ENCODE results near the gene HSCB. TPM values are rescaled to one million over a fixed set of nuclear protein-coding genes. Genes with fewer than 3 reads are reported as not detected.

HSCB gene
- total RNA-seq, 1 donor from 2014 or later, result 15.0 TPM

DNA sequence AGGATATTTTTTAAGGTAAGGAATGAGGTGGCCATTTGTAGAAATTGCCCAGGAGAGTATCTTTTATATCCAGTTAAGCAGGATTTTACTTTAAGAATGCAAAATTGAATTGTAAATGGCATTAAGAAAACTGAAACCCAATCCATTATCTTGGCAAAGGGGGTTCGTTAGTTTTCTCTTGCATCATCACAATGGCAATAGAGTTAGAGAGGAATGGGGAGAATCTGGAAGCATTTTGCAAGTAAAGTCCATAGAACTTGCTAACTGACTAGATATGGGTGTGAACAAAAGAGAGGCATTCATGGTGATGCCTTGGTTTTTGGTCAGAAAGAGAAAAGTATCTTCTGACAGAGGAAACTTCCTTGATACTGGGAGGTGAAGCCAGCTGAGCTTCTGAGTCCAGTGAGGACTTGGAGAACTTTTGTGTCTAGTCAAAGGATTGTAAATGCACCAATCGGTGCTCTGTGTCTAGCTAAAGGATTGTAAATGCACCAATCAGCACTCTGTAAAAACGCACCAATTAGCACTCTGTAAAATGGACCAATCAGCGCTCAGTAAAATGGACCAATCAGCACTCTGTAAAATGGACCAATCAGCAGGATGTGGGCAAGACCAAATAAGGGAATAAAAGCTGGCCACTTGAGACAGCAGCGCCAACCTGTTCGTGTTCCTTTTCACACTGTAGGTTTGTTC, 27.0 kb downstream of the HSCB start:
- H3K4me1 Mint-ChIP-seq, result peaks cover 6% of the 10 kb centered on the region
- no peak overlapping the region for H3K4me3 Mint-ChIP-seq
- no peak for DNase-seq (ENCODE audit: low spot score in 2 of 2, unreplicated experiment in 2 of 2)
- TF ChIP-seq CTCF (IDR thresholded peaks at IDR 0.05; ENCODE audit: unreplicated experiment), result no peak
- H3K27me3 Mint-ChIP-seq (ENCODE audit: low read depth), result no peaks in the 10 kb centered on the region
- H3K27ac Mint-ChIP-seq, result no peak overlapping the region
- H3K9me3 Mint-ChIP-seq, result peaks cover 3% of the 10 kb centered on the region
- H3K36me3 Mint-ChIP-seq, result peaks cover 5% of the 10 kb centered on the region

DNA sequence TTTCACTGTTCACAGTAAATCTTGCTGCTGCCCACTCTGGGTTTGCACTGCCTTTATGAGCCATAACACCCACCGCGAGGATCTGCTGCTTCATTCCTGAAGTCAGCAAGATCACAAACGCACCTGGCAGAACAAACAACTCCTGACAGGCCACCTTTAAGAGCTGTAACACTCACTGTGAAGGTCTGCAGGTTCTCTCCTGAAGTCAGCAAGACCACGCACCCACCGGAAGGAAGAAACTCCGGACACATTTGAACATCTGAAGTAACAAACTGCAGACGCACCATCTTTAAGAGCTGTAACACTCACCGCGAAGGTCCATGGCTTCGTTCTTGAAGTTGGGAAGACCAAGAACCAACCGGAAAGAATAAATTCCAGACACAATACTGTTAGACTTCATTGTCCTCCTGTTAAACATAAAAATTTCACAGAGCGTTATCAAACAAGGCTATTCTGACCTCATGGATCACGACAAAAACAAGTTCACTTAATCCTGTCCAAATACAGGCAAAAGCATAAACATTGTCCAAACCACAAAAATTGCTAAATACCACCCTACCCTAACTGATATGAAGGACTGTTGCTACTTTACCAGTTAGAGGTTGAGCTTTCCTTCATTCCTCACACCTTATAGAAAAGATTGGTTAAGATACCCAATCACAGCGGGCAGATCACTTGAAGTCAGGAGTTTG, 27.7 kb downstream of the HSCB start:
- Mint-ChIP-seq H3K36me3 (peaks cover 6% of the 10 kb centered on the region), H3K4me1 (peaks cover 7% of the 10 kb centered on the region), H3K9me3 (peaks cover 3% of the 10 kb centered on the region), H3K27me3 (ENCODE audit: low read depth) (no peaks in the 10 kb centered on the region), H3K4me3 (no peak overlapping the region), H3K27ac (no peak overlapping the region)
- no peak for TF ChIP-seq CTCF (IDR thresholded peaks at IDR 0.05; ENCODE audit: unreplicated experiment)
- DNase-seq (ENCODE audit: low spot score in 2 of 2, unreplicated experiment in 2 of 2), result no peak

DNA sequence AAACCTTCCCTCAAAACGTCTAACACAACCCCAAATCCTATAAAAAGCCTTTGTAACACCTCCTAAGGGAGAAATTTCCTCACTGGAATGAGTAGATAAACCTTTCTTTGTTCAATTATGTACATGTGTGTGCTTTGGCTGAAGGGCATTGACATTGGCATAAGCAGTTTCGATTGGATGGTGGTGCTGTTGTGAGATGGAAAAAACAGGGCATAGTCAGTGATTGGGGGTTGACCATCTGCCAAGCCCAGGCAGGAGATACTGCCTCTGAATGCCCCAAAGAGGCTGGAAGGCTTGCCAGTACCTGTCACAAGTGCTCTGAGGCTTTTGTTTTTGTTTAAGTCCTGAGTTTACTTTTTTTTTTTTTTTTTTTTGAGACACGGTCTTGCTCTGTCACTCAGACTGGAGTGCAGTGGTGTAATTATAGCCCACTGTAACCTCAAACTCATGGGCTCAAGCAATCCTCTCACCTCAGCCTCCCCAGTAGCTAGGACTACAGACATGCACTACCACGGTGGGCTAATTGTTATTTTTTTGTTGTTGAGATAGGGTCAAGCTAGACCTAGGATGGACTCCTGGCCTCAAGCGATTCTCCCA, 29.5 kb downstream of the HSCB start:
- no peak for TF ChIP-seq CTCF (IDR thresholded peaks at IDR 0.05; ENCODE audit: unreplicated experiment)
- Mint-ChIP-seq H3K27me3 (ENCODE audit: low read depth) (no peaks in the 10 kb centered on the region), H3K4me3 (no peak overlapping the region), H3K36me3 (peaks cover 15% of the 10 kb centered on the region), H3K27ac (no peak overlapping the region), H3K4me1 (peaks cover 10% of the 10 kb centered on the region), H3K9me3 (peaks cover 3% of the 10 kb centered on the region)
- DNase-seq (ENCODE audit: low spot score in 2 of 2, unreplicated experiment in 2 of 2), result no peak

DNA sequence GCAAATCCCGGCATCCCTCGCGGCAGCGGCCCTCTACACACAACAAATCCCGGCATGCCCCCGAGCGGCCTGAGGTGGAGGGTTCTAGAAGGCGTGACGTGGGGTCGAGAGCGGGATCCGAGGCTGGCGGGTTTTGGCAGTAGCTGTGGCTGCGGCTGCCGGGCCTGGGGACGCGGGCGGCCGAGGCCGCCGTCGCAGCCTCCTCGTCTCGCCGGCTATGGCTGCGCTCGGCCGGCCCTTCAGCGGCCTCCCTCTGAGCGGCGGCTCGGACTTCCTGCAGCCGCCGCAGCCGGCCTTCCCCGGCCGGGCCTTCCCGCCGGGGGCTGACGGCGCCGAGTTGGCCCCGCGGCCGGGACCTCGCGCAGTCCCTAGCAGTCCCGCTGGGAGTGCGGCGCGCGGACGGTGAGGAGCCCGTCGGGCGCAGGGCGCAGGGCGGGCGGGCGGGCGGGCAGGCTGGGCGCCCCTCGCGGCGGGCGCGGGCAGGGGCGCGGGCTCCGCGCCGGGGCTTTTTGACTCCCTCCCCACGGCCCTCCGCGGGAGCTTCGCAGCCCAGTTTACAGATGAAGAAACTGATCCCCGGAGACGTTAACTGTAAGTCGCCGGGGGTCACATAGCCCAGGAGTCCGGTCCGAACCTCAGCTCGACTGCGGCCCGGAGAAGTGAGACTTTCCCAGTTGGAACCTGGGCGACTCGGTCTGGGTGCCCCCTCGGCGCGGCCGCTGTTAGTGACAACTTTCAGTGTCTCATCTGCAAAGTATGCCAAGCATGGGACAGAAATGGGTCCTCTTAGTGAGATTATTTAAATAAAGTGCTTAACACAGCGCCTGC, 31.0 kb downstream of the HSCB start, which contains the start of gene CCDC117:
TSS of gene CCDC117 (plus strand) at position 63 of the 828 bp plus-strand sequence. CDS start at position 218, 155 bp downstream.
- Mint-ChIP-seq H3K27me3 (ENCODE audit: low read depth) (no peaks in the 10 kb centered on the region), H3K4me1 (peaks cover 10% of the 10 kb centered on the region)

More for the DNA sequence above, 31.0 kb downstream of the HSCB start, which contains the start of gene CCDC117:
- peaks cover 3% of the 10 kb centered on the region for H3K9me3 Mint-ChIP-seq
- TF ChIP-seq CTCF (IDR thresholded peaks at IDR 0.05; ENCODE audit: unreplicated experiment), result no peak
- H3K36me3 Mint-ChIP-seq, result peaks cover 15% of the 10 kb centered on the region
- H3K27ac Mint-ChIP-seq, result peak within 1 kb of the TSS; percentile 99
- peak within 1 kb of the TSS; percentile 96 for H3K4me3 Mint-ChIP-seq
- peak; percentile 83 to 90 for DNase-seq (ENCODE audit: low spot score in 2 of 2, unreplicated experiment in 2 of 2)
